Skeletal muscle tissue (tissue), 5 donors: Measurements from ENCODE around the gene LEP. TPM values are rescaled to one million over a fixed set of nuclear protein-coding genes. Genes with fewer than 3 reads are reported as not detected.

ENCODE experiments used
- H3K27ac ChIP-seq: one replicate; pipeline ENCODE4 v1.7.0; 2013; ENCODE audit warnings: mild to moderate bottlenecking, low read depth, low read length, inconsistent platforms
- H3K27me3 ChIP-seq, 3 donors: one replicate each; pipeline ENCODE4 v1.7.0; 2013; ENCODE audit warnings: low read length in 3 of 3; ENCODE audit not compliant: control insufficient read depth in 3 of 3, insufficient read depth in 3 of 3
- H3K36me3 ChIP-seq, 3 donors: one replicate each; pipeline ENCODE4 v1.7.0; 2013; ENCODE audit warnings: low read length in 3 of 3; ENCODE audit not compliant: control insufficient read depth in 3 of 3, insufficient read depth in 3 of 3
- H3K4me1 ChIP-seq, 3 donors: one replicate each; pipeline ENCODE4 v1.7.0; 2013; ENCODE audit warnings: low read length in 3 of 3, mild to moderate bottlenecking in 3 of 3; ENCODE audit not compliant: control insufficient read depth in 3 of 3, insufficient read depth in 3 of 3
- H3K4me3 ChIP-seq, 3 donors: one replicate each; pipeline ENCODE4 v1.7.0; 2013; ENCODE audit warnings: low read length in 3 of 3
- H3K9ac ChIP-seq, 3 donors: one replicate each; pipeline ENCODE4 v1.7.0; 2013; ENCODE audit warnings: low read length in 3 of 3, mild to moderate bottlenecking in 3 of 3, moderate library complexity in 2 of 3, low read depth in 1 of 3
- H3K9me3 ChIP-seq, 3 donors: one replicate each; pipeline ENCODE4 v1.7.0; 2013; ENCODE audit warnings: low read length in 3 of 3; ENCODE audit not compliant: control insufficient read depth in 3 of 3
- small RNA-seq: library from RNA; depleted of rRNA; stranded (forward); fragments of <200 nt; gene quantifications from one replicate; pipeline ENCODE3, GENCODE V24; 2014
- total RNA-seq: library from RNA; depleted of rRNA; stranded (reverse); fragments of >200 nt; gene quantifications from one replicate; pipeline ENCODE4 v1.2.3, GENCODE V29; 2014
- donor health status: Osteomylitis.

Gene LEP
- total RNA-seq, 1 donor from 2014 or later = under 0.01 TPM

- Histone ChIP-seq H3K4me3 (no peak overlapping the region), H3K36me3 (peaks cover 36 to 72% (median 51%) of the 10 kb centered on the region in 3 donors), H3K9me3 (no peaks in the 10 kb centered on the region), H3K27ac (no peak overlapping the region), H3K27me3 (no peaks in the 10 kb centered on the region), H3K9ac (no peak overlapping the region), H3K4me1 (peaks cover 0 to 9% (median 6%) of the 10 kb centered on the region in 3 donors)
Measured at GRCh38 chr7:128307061-128307460, 66.0 kb downstream of the LEP start.

Small RNA genes within 50 kb of the gene (small RNA-seq; reads per million reads assigned to genes)
- gene MIR129-1 = not detected

Other genes with a start within 250 kb of the LEP start
- gene LRRC4, start 209.8 kb upstream of the LEP start, total RNA-seq = 1.0 TPM
- 7.3 TPM for gene RBM28, start 102.6 kb downstream of the LEP start, total RNA-seq
- gene PRRT4, start 120.4 kb downstream of the LEP start, total RNA-seq = 6.8 TPM
- gene IMPDH1, start 168.7 kb downstream of the LEP start, total RNA-seq = 10.4 TPM
- gene HILPDA, start 214.6 kb downstream of the LEP start, total RNA-seq = 22.4 TPM
- gene METTL2B, start 235.5 kb downstream of the LEP start, total RNA-seq = 15.7 TPM